ENCODE data around the gene DENND10. TPM values are rescaled to one million over a fixed set of nuclear protein-coding genes. Genes with fewer than 3 reads are reported as not detected.

DENND10 gene
- total and polyA plus RNA-seq, 7 donors: 6.6 to 27.9 (median 19.1) TPM

- Histone ChIP-seq H3K36me3 (ENCODE audit: insufficient read depth in 1 of 2, low read depth in 1 of 2) (no peaks in the 10 kb centered on the region), H3K4me3 (no peak overlapping the region), H3K27me3 (ENCODE audit: insufficient read depth in 3 of 3, low read length in 2 of 3) (no peaks in the 10 kb centered on the region), H3K27ac (no peak overlapping the region), H3K4me1 (no peaks in the 10 kb centered on the region), H3K9me3 (no peaks in the 10 kb centered on the region)
- DNase-seq (no peak), ATAC-seq (no peak)
- intact Hi-C loops (cut with DNase I): loop anchor here in 1 of 2 donors (5.0 kb wide), 1 partner anchor 37 kb away; no protein-coding TSS in a partner anchor
- 91 to 92% (median 92%) methylated on average over 11 of the region's 11 CpGs for WGBS, 3 donors
- no peak for TF ChIP-seq CTCF (IDR thresholded peaks at IDR 0.05)
Measured at GRCh38 chr10:119084896-119085295, 19.0 kb upstream of the DENND10 start.

- Histone ChIP-seq H3K9me3 (no peaks in the 10 kb centered on the region), H3K27ac (no peak overlapping the region), H3K4me3 (no peak overlapping the region), H3K4me1 (no peaks in the 10 kb centered on the region), H3K27me3 (ENCODE audit: insufficient read depth in 3 of 3, low read length in 2 of 3) (no peaks in the 10 kb centered on the region), H3K36me3 (ENCODE audit: insufficient read depth in 1 of 2, low read depth in 1 of 2) (no peaks in the 10 kb centered on the region)
- 59 to 71% (median 59%) methylated on average over 4 of the region's 4 CpGs for WGBS, 3 donors
- intact Hi-C loops (cut with DNase I): no loop called here
- ATAC-seq (no peak), DNase-seq (no peak)
- TF ChIP-seq CTCF (IDR thresholded peaks at IDR 0.05): no peak
Measured at GRCh38 chr10:119087271-119087882, 16.5 kb upstream of the DENND10 start.

- DNase-seq (no peak), ATAC-seq (no peak)
- WGBS, 3 donors: 85 to 88% (median 87%) methylated on average over 13 of the region's 13 CpGs
- Histone ChIP-seq H3K36me3 (ENCODE audit: insufficient read depth in 1 of 2, low read depth in 1 of 2) (no peaks in the 10 kb centered on the region), H3K9me3 (no peaks in the 10 kb centered on the region), H3K27me3 (ENCODE audit: insufficient read depth in 3 of 3, low read length in 2 of 3) (no peaks in the 10 kb centered on the region), H3K4me3 (no peak overlapping the region), H3K4me1 (no peaks in the 10 kb centered on the region), H3K27ac (no peak overlapping the region)
- no peak for TF ChIP-seq CTCF (IDR thresholded peaks at IDR 0.05)
- intact Hi-C loops (cut with DNase I): no loop called here
Measured at GRCh38 chr10:119090026-119090795, 13.7 kb upstream of the DENND10 start.

GRCh38 chr10:119090968-119091367 is 12.9 kb upstream of the DENND10 start:
- H3K4me1 ChIP-seq: no peaks in the 10 kb centered on the region
- DNase-seq (no peak), ATAC-seq (no peak)

More at GRCh38 chr10:119090968-119091367, 12.9 kb upstream of the DENND10 start:
- H3K36me3 ChIP-seq (ENCODE audit: insufficient read depth in 1 of 2, low read depth in 1 of 2): no peaks in the 10 kb centered on the region
- no peak for TF ChIP-seq CTCF (IDR thresholded peaks at IDR 0.05)
- H3K4me3 ChIP-seq: no peak overlapping the region
- intact Hi-C loops (cut with DNase I): no loop called here
- no peaks in the 10 kb centered on the region for H3K27me3 ChIP-seq (ENCODE audit: insufficient read depth in 3 of 3, low read length in 2 of 3)
- H3K9me3 ChIP-seq: no peaks in the 10 kb centered on the region
- WGBS, 3 donors: 62 to 64% (median 63%) methylated on average over 5 of the region's 5 CpGs
- H3K27ac ChIP-seq: no peak overlapping the region

Measured in psoas muscle (tissue), 8 donors.